Measurements from ENCODE around the gene CFP.

CFP gene

GRCh38 chrX:47581731-47582647, 47.7 kb downstream of the CFP start, which contains the start of gene TIMP1:
Gene TIMP1 (plus strand): TSS chrX:47582436. CDS start chrX:47583416, 980 bp downstream.
- Histone ChIP-seq H3K4me1 (ENCODE audit: insufficient read depth, low read length) (no peaks in the 10 kb centered on the region; the same call in 1 of the 2 replicates), H3K36me3 (ENCODE audit: insufficient read depth, low read depth, low read length) (no peaks in the 10 kb centered on the region), H3K4me3 (ENCODE audit: low read length) (peak within 1 kb of the TSS; percentile 62), H3K27me3 (ENCODE audit: insufficient read depth, low read length) (no peaks in the 10 kb centered on the region), H3K9me3 (ENCODE audit: insufficient read depth, low read depth, low read length) (no peaks in the 10 kb centered on the region), H3K9ac (ENCODE audit: low read depth, low read length) (peak within 1 kb of the TSS; percentile 68; the same call in 1 of the 2 replicates), H3K27ac (ENCODE audit: low read length) (peak within 1 kb of the TSS; percentile 65)

GRCh38 chrX:47579537-47579936, 50.2 kb downstream of the CFP start:
- Histone ChIP-seq H3K9ac (ENCODE audit: low read depth, low read length) (no peak overlapping the region), H3K36me3 (ENCODE audit: insufficient read depth, low read depth, low read length) (no peaks in the 10 kb centered on the region), H3K27me3 (ENCODE audit: insufficient read depth, low read length) (no peaks in the 10 kb centered on the region), H3K9me3 (ENCODE audit: insufficient read depth, low read depth, low read length) (no peaks in the 10 kb centered on the region), H3K4me3 (ENCODE audit: low read length) (no peak overlapping the region), H3K27ac (ENCODE audit: low read length) (no peak overlapping the region), H3K4me1 (ENCODE audit: insufficient read depth, low read length) (no peaks in the 10 kb centered on the region; the same call in 1 of the 2 replicates)

GRCh38 chrX:47578692-47579091, 51.0 kb downstream of the CFP start:
- H3K4me1 ChIP-seq (ENCODE audit: insufficient read depth, low read length): no peaks in the 10 kb centered on the region; the same call in 1 of the 2 replicates

GRCh38 chrX:47577901-47578300, 51.8 kb downstream of the CFP start:
- no peak overlapping the region for H3K27ac ChIP-seq (ENCODE audit: low read length)
- H3K4me1 ChIP-seq (ENCODE audit: insufficient read depth, low read length): peaks cover 4% of the 10 kb centered on the region; the same call in 1 of the 2 replicates
- no peak overlapping the region for H3K9ac ChIP-seq (ENCODE audit: low read depth, low read length)
- no peaks in the 10 kb centered on the region for H3K36me3 ChIP-seq (ENCODE audit: insufficient read depth, low read depth, low read length)
- H3K27me3 ChIP-seq (ENCODE audit: insufficient read depth, low read length): no peaks in the 10 kb centered on the region
- no peaks in the 10 kb centered on the region for H3K9me3 ChIP-seq (ENCODE audit: insufficient read depth, low read depth, low read length)
- H3K4me3 ChIP-seq (ENCODE audit: low read length): no peak overlapping the region

More at GRCh38 chrX:47578692-47579091, 51.0 kb downstream of the CFP start:
- no peaks in the 10 kb centered on the region for H3K36me3 ChIP-seq (ENCODE audit: insufficient read depth, low read depth, low read length)
- no peak overlapping the region for H3K9ac ChIP-seq (ENCODE audit: low read depth, low read length)
- H3K4me3 ChIP-seq (ENCODE audit: low read length): no peak overlapping the region
- H3K9me3 ChIP-seq (ENCODE audit: insufficient read depth, low read depth, low read length): no peaks in the 10 kb centered on the region
- no peak overlapping the region for H3K27ac ChIP-seq (ENCODE audit: low read length)
- no peaks in the 10 kb centered on the region for H3K27me3 ChIP-seq (ENCODE audit: insufficient read depth, low read length)

GRCh38 chrX:47577424-47577823, 52.3 kb downstream of the CFP start:
- H3K27me3 ChIP-seq (ENCODE audit: insufficient read depth, low read length): no peaks in the 10 kb centered on the region
- H3K36me3 ChIP-seq (ENCODE audit: insufficient read depth, low read depth, low read length): no peaks in the 10 kb centered on the region
- H3K27ac ChIP-seq (ENCODE audit: low read length): no peak overlapping the region
- no peaks in the 10 kb centered on the region for H3K9me3 ChIP-seq (ENCODE audit: insufficient read depth, low read depth, low read length)
- no peak overlapping the region for H3K9ac ChIP-seq (ENCODE audit: low read depth, low read length)
- H3K4me3 ChIP-seq (ENCODE audit: low read length): no peak overlapping the region
- peaks cover 4% of the 10 kb centered on the region; the same call in 1 of the 2 replicates for H3K4me1 ChIP-seq (ENCODE audit: insufficient read depth, low read length)

GRCh38 chrX:47576021-47576898, 53.5 kb downstream of the CFP start:
- H3K9me3 ChIP-seq (ENCODE audit: insufficient read depth, low read depth, low read length): no peaks in the 10 kb centered on the region
- no peak overlapping the region for H3K27ac ChIP-seq (ENCODE audit: low read length)
- H3K9ac ChIP-seq (ENCODE audit: low read depth, low read length): no peak overlapping the region
- H3K36me3 ChIP-seq (ENCODE audit: insufficient read depth, low read depth, low read length): peaks cover 8% of the 10 kb centered on the region
- no peak overlapping the region for H3K4me3 ChIP-seq (ENCODE audit: low read length)
- H3K27me3 ChIP-seq (ENCODE audit: insufficient read depth, low read length): no peaks in the 10 kb centered on the region
- H3K4me1 ChIP-seq (ENCODE audit: insufficient read depth, low read length): peaks cover 4% of the 10 kb centered on the region; the same call in 1 of the 2 replicates

GRCh38 chrX:47574547-47575301, 55.0 kb downstream of the CFP start:
- Histone ChIP-seq H3K36me3 (ENCODE audit: insufficient read depth, low read depth, low read length) (peaks cover 18% of the 10 kb centered on the region), H3K27me3 (ENCODE audit: insufficient read depth, low read length) (no peaks in the 10 kb centered on the region), H3K9me3 (ENCODE audit: insufficient read depth, low read depth, low read length) (no peaks in the 10 kb centered on the region), H3K27ac (ENCODE audit: low read length) (no peak overlapping the region), H3K9ac (ENCODE audit: low read depth, low read length) (peak overlapping the region; percentile 76; the same call in 1 of the 2 replicates), H3K4me1 (ENCODE audit: insufficient read depth, low read length) (peaks cover 4% of the 10 kb centered on the region; the same call in 1 of the 2 replicates), H3K4me3 (ENCODE audit: low read length) (peak overlapping the region; percentile 51; the same call in 1 of the 2 replicates)

- Histone ChIP-seq H3K27ac (ENCODE audit: low read length) (no peak overlapping the region), H3K27me3 (ENCODE audit: insufficient read depth, low read length) (no peaks in the 10 kb centered on the region), H3K9ac (ENCODE audit: low read depth, low read length) (peak overlapping the region; percentile 76; the same call in 1 of the 2 replicates), H3K4me3 (ENCODE audit: low read length) (peak overlapping the region; percentile 65), H3K9me3 (ENCODE audit: insufficient read depth, low read depth, low read length) (no peaks in the 10 kb centered on the region), H3K4me1 (ENCODE audit: insufficient read depth, low read length) (peaks cover 4% of the 10 kb centered on the region; the same call in 1 of the 2 replicates), H3K36me3 (ENCODE audit: insufficient read depth, low read depth, low read length) (peaks cover 24% of the 10 kb centered on the region)
Observed at GRCh38 chrX:47574076-47574546, 55.6 kb downstream of the CFP start.

- H3K9ac ChIP-seq (ENCODE audit: low read depth, low read length): peak overlapping the region; percentile 76
- no peaks in the 10 kb centered on the region for H3K27me3 ChIP-seq (ENCODE audit: insufficient read depth, low read length)
- peak overlapping the region; percentile 65 for H3K4me3 ChIP-seq (ENCODE audit: low read length)
- no peaks in the 10 kb centered on the region for H3K9me3 ChIP-seq (ENCODE audit: insufficient read depth, low read depth, low read length)
- H3K4me1 ChIP-seq (ENCODE audit: insufficient read depth, low read length): peaks cover 4% of the 10 kb centered on the region; the same call in 1 of the 2 replicates
- H3K36me3 ChIP-seq (ENCODE audit: insufficient read depth, low read depth, low read length): peaks cover 26% of the 10 kb centered on the region
- peak overlapping the region; percentile 81 for H3K27ac ChIP-seq (ENCODE audit: low read length)
Observed at GRCh38 chrX:47573341-47574075, 56.2 kb downstream of the CFP start.

Measured in iPS-20b (cell line).